ENCODE measurements around the gene XXYLT1. TPM values are rescaled to one million over a fixed set of nuclear protein-coding genes. Genes with fewer than 3 reads are reported as not detected.

XXYLT1 gene
- total and polyA plus RNA-seq, 9 of the 15 experiments (the other 6 are each of a cell fraction or from before 2014, with no cell fraction given): 1.9 to 18.9 (median 15.0) TPM

DNA sequence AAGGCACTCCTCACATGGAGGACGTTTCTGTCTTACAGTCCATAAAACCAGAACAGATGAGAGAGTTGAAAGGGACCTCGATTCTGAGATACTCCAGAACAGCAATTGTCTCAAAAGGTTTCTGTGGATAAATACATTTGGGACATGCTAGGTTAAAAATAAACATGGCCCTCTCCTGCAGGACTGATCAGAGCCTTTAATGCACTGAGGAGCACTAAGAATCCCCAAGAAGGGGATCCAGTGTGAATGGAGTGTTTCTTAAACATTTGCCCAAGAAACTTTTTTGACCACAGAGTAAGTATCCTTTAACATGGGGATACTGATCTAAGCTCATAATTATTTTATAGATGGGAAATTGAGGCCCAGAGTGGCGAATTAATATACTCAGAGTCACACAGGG lies 223.4 kb downstream of the XXYLT1 start:
- no peak overlapping the region for H3K4me3 ChIP-seq
- WGBS (ENCODE audit: insufficient coverage, low coverage, missing lambda C conversion rate): 2% methylated on average over 3 of the region's 3 CpGs
- no peaks in the 10 kb centered on the region for H3K36me3 ChIP-seq (ENCODE audit: control insufficient read depth, insufficient read depth, low read length)
- H3K79me2 ChIP-seq (ENCODE audit: control insufficient read depth, insufficient read depth, low read length): no peaks in the 10 kb centered on the region
- ChIA-PET CTCF (ENCODE audit: low intra/inter-chr PET ratio) (no interaction called here), POLR2A (interaction anchor here (0.7 to 1.3 kb wide), 3 partner anchors 9 to 17 kb away, joined by 3 read pairs; no protein-coding TSS in a partner anchor)
- TF ChIP-seq L3MBTL2 (IDR thresholded peaks at IDR 0.05) (no peak), ZNF239 (CRISPR knock-in tag; IDR thresholded peaks at IDR 0.05) (peak; percentile 95), RBM15 (IDR thresholded peaks at IDR 0.05; ENCODE audit: insufficient read depth, low read length) (no peak)
- H3K9me3 ChIP-seq (replicated peaks; ENCODE audit: control insufficient read depth, insufficient read depth, low read depth, low read length): no peaks in the 10 kb centered on the region
- FAIRE-seq (no peak), ATAC-seq (no peak), DNase-seq (ENCODE audit: extremely low read depth in 1 of 4, low spot score in 3 of 4) (no peak)
- H3K4me1 ChIP-seq (replicated peaks in 1 of 2; ENCODE audit: control insufficient read depth in 2 of 2, insufficient read depth in 2 of 2, low read length in 2 of 2): no peaks in the 10 kb centered on the region
- no peaks in the 10 kb centered on the region for H4K20me1 ChIP-seq (replicated peaks; ENCODE audit: control insufficient read depth, insufficient read depth, low read length)
- no peak overlapping the region for H3K27ac ChIP-seq (ENCODE audit: extremely low read depth, low read depth, low read length)
- in situ Hi-C loops (cut with MboI): no loop called here
- H3K9me1 ChIP-seq (ENCODE audit: control insufficient read depth, insufficient read depth, low read length): no peaks in the 10 kb centered on the region
- no peak overlapping the region for H2AFZ ChIP-seq (ENCODE audit: low read depth, low read length)
- intact Hi-C loops (cut with micrococcal nuclease): no loop called here
- BruUV-seq (replicated peaks): no TSS peak
- H3K9ac ChIP-seq (ENCODE audit: insufficient read depth in 1 of 2, low read depth in 2 of 2, low read length in 2 of 2): no peak overlapping the region
- H3K27me3 ChIP-seq (ENCODE audit: control insufficient read depth in 2 of 2, insufficient read depth in 2 of 2, low read length in 2 of 2): peaks cover 7 to 58% of the 10 kb centered on the region in 2 experiments
- H3K4me2 ChIP-seq (ENCODE audit: insufficient read depth, low read length): no peak overlapping the region

DNA sequence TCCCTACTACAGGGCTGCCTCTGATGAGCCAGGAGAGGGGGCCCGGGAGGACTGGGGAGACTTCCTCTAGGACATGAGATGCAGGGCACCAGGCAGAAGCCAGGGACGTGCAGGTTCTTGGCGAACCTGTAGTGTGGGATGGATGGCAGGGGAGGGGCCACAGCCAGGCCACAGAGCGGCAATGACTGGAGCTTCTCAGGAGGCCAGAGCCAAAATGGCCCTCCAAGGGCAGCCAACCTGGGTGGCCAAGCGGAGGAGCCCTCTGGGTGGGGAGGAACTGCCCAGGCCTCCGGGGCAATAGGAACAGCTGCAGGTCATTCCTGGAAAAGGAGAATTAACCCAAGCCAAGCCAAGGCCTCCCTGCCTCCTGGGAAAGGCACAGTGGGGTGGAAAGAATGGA lies 224.5 kb downstream of the XXYLT1 start:
- CTCF ChIA-PET (ENCODE audit: low intra/inter-chr PET ratio): no interaction called here
- H3K27me3 ChIP-seq (ENCODE audit: control insufficient read depth in 2 of 2, insufficient read depth in 2 of 2, low read length in 2 of 2): peaks cover 13 to 57% of the 10 kb centered on the region in 2 experiments
- BruUV-seq (replicated peaks): no TSS peak

More for the DNA sequence above, 224.5 kb downstream of the XXYLT1 start:
- Histone ChIP-seq H3K27ac (ENCODE audit: extremely low read depth, low read depth, low read length) (no peak overlapping the region), H3K9me1 (ENCODE audit: control insufficient read depth, insufficient read depth, low read length) (no peaks in the 10 kb centered on the region), H3K4me2 (ENCODE audit: insufficient read depth, low read length) (no peak overlapping the region), H3K36me3 (ENCODE audit: control insufficient read depth, insufficient read depth, low read length) (no peaks in the 10 kb centered on the region), H3K9ac (ENCODE audit: insufficient read depth in 1 of 2, low read depth in 2 of 2, low read length in 2 of 2) (no peak overlapping the region), H3K4me3 (no peak overlapping the region), H3K4me1 (replicated peaks in 1 of 2; ENCODE audit: control insufficient read depth in 2 of 2, insufficient read depth in 2 of 2, low read length in 2 of 2) (no peaks in the 10 kb centered on the region), H3K79me2 (ENCODE audit: control insufficient read depth, insufficient read depth, low read length) (no peaks in the 10 kb centered on the region), H4K20me1 (replicated peaks; ENCODE audit: control insufficient read depth, insufficient read depth, low read length) (no peaks in the 10 kb centered on the region), H2AFZ (ENCODE audit: low read depth, low read length) (no peak overlapping the region), H3K9me3 (replicated peaks; ENCODE audit: control insufficient read depth, insufficient read depth, low read depth, low read length) (no peaks in the 10 kb centered on the region)
- no peak for ATAC-seq
- in situ Hi-C loops (cut with MboI): no loop called here
- TF ChIP-seq SAP30 (IDR thresholded peaks at IDR 0.05; ENCODE audit: borderline replicate concordance, insufficient read depth, low read depth, low read length, poor library complexity, severe bottlenecking): no peak
- FAIRE-seq: no peak
- POLR2A ChIA-PET: interaction anchor here (0.6 to 0.7 kb wide), 2 partner anchors 28 to 184 kb away, joined by 3 to 4 read pairs; no protein-coding TSS in a partner anchor
- no peak for DNase-seq (ENCODE audit: extremely low read depth in 1 of 4, low spot score in 3 of 4)
- intact Hi-C loops (cut with micrococcal nuclease): no loop called here
- WGBS (ENCODE audit: insufficient coverage, low coverage, missing lambda C conversion rate): 2% methylated on average over 6 of the region's 6 CpGs

Data from K562 (cell line).